CD4-positive, alpha-beta T cell treated with Interleukin-6 for 4 hours (primary cell): ENCODE results near the gene SP6.

ENCODE experiments used
- DNase-seq: peaks from one replicate; pipeline ENCODE4 v3.0.0-alpha.2; 2020; ENCODE audit warnings: mixed read lengths

The SP6 gene

GRCh38 chr17:47879028-47879585 is 28.1 kb upstream of the SP6 start:
- DNase-seq = no peak

- no peak for DNase-seq
Measured at GRCh38 chr17:47878203-47879027, 27.5 kb upstream of the SP6 start.

DNA sequence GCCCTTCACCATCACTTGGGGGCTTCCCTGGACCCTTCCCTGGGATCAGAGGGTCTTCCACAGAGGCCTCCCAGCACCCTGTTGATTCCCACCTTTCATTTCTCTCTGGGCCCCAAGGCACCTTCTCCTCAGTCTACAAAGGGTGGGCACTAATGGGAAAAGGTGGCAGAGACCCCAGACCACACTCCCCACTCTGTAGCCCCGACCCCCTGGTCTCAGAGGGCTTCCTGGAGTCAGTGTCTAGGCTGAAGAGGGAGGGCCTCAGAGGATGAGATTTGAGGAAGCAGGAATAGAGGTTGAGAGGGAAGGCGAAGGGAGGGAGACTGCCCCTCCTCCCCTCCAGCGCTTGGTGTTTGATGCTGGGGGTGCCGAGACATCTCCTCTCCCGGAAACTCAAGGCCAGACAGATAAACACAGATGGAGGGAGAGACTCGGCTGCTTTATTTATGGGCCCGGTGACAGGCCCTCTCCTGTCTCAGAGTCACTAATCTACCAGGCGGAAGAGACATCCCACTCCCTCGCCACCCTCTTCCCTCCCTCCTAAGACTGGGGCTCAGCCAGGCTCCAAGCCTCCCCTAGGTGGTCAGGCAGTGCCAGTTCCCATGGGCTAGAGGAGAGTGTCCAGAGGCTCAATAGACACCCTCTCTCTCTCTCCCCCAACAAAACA is 26.5 kb upstream of the SP6 start:
- no peak for DNase-seq

DNA sequence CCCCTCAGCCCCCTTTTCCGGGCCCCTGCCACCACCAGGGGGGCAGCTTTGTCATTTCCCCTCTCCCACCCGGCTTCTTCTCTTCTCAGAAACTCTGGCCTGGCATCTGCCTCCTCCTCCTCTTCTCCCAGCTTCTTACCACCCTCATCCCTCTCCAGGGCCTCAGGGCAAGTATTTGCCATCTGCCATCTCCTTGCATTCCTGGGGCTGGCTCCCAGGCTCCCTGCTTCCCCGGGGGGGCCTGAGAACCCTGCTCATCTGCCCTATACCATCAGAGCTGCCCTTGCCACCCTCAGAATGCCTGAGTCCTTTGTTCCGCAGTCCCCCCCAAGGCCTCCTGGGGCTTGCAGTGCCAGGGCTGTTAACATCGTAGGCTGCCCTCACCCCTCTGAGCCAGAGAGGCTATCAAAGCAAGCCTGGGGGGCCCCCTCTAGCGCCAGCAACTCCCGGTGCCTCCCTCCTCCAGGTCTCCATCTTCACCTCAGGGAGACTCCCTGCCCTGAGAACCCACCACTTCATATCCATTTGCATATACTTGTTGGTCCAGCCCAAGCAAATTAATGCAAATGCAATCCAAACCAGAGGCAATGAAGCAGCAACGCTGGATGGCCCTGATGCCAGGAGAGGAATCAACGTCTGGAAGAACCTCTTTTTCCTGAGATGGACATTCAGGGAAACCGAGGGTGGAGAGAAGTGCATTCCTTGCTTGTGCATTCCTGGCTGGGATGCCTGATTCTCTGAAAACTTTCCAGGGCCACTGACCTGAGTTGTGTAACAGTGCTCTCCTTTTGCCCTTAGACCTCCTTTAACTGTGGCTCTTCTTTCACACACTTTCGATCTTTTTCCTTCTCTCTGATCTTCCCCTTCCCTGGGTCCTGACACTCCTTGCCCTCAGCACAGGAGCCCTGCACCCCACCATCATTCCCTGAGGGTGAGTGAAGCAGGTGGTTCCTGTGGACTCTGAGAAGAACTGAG is 24.3 kb upstream of the SP6 start:
- DNase-seq = no peak

- DNase-seq = no peak
Measured at GRCh38 chr17:47873200-47874090, 22.5 kb upstream of the SP6 start.

GRCh38 chr17:47872651-47873161 is 21.7 kb upstream of the SP6 start:
- DNase-seq = no peak

- no peak for DNase-seq
Measured at GRCh38 chr17:47872019-47872650, 21.2 kb upstream of the SP6 start.

- no peak for DNase-seq
Measured at GRCh38 chr17:47871048-47871447, 20.1 kb upstream of the SP6 start.

GRCh38 chr17:47870056-47870455 is 19.1 kb upstream of the SP6 start:
- DNase-seq = no peak

GRCh38 chr17:47869114-47869513 is 18.2 kb upstream of the SP6 start:
- DNase-seq = no peak

DNA sequence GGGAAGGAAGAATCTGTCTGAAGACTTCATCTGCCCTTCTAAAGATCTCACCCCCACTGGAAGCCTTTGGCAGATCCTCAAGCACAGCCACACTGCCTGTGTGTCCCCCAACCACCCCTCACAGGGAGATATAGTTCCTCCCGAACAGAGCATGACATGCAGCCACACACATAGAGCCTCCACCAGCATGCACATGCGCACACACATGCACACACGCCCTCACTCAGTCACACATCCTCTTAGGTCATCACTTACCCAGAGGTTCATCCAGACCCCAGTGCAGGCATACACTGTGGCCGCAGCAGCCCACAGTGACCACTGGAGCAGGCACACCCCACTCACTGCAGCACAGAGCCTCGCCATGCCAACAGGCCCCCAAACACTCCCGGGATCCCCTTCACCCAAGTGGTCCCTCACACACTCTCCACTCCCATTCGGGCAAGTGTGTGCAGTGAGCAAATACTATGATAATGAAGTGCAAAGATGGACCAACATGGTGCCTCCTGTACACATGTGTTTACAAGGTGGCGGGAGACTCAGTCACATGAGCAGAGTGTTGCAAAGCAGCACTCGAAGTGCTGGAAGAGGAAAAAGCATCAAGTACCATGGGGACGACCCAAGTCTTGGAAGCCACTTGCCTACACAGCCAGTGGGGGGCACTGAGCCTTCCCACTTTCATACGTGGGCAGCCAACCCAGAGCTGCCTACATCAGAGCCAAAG is 17.0 kb upstream of the SP6 start:
- DNase-seq = no peak

GRCh38 chr17:47866941-47867340 is 16.0 kb upstream of the SP6 start:
- DNase-seq = no peak

DNA sequence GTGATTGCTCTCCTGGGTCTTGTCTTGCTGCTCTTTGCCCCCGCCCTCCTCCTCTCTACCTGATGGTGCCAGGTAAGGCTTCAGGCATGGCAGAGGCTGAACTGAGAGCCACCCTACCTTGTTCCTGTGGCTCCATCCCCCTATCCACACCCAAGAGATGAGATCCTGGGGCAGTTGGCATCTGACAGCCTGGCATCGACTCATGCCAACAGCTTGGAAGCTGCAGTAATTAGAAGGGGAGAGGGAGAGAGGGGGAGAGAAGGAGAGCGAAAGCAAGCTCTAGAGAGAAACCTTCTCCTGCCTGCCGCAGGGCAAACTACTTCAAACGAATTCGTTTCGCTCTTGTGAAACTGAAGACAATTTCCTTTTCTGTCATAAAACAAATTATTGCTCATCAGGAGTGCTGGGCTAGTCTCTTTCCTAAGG is 13.8 kb upstream of the SP6 start:
- no peak for DNase-seq

DNA sequence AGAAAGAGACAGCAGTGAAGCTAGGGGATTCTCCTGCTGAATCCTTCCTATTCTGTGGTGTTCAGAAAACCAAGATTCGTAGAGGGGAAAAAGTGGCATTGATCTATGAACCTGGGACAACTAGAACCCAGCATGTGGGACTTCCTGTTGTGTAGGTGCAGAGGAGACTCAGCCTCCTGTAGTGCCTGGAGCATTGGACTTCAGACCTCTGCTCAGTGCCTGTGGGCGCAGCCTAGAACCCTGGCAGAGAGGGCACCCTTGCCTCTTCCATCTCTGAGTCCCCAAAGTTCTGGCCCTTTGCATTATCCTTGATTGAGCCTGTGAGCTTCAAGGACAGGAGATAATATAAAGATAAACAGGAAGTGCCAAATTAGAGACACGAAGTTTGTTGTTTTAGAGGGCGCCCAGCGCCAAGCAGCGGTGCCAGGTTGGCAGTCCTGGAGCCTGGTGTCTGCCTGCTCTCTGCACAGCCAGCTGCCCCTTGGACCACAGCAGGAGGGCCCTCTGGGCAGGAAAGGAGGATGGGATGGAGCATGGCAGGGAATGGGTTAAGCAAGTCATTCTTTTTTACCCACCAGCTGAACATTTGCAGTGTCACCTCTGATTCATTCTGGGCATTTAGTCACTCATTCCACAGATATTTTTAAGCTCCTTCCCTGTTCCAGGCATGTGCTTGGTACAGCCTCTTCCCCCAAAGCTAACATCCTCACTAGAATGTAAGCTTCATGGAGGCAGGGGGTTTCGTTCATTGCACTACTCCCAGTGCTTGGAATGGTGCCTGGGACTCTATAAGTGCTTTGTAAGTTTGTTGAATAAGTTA is 11.9 kb upstream of the SP6 start:
- DNase-seq = no peak

- no peak for DNase-seq
Measured at GRCh38 chr17:47860386-47860785, 9.4 kb upstream of the SP6 start.

GRCh38 chr17:47857551-47858455 is 6.8 kb upstream of the SP6 start:
- DNase-seq = no peak

GRCh38 chr17:47856830-47857229 is 5.9 kb upstream of the SP6 start:
- no peak for DNase-seq

GRCh38 chr17:47855737-47856136 is 4.8 kb upstream of the SP6 start:
- no peak for DNase-seq
